ENCODE results near the gene CISTR. TPM values are rescaled to one million over a fixed set of nuclear protein-coding genes. Genes with fewer than 3 reads are reported as not detected.

Gene CISTR
- total and polyA plus RNA-seq, 2 experiments from 2014 or later = not detected

DNA sequence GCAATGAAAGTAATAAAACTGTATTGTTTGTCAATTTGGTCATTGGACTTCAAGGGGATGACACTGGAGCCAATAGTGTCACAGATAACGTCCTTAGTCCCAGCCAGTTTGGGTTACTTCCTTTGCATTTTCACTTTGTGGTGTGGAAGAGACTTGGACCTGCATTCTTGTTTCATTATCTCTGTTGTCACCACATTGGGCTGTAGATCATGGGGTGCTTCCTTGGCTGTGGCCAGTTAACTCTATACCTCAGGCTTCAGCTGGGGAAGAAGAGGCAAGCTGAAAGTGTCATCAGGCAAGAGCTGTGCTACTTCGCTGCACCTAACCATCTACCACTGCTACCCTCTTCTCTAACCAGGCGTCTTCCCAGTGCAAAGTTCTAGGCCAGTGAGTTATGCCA lies 15.1 kb upstream of the CISTR start:
- DNase-seq (ENCODE audit: low spot score) (no peak), ATAC-seq (no peak)
- Mint-ChIP-seq H3K4me1 (no peaks in the 10 kb centered on the region), H3K27me3 (ENCODE audit: insufficient read depth, low read depth, poor library complexity) (peaks cover 17% of the 10 kb centered on the region), H3K27ac (no peak overlapping the region), H3K36me3 (ENCODE audit: low read depth) (no peaks in the 10 kb centered on the region), H3K4me3 (no peak overlapping the region), H3K9me3 (no peaks in the 10 kb centered on the region)
- H3K4me2 ChIP-seq = no peak overlapping the region
- no peaks in the 10 kb centered on the region for H3K4me1 ChIP-seq (ENCODE audit: insufficient read depth)
- no peak overlapping the region for H2AFZ ChIP-seq
- no peaks in the 10 kb centered on the region for H3K9me2 ChIP-seq (ENCODE audit: insufficient read depth)
- no peak overlapping the region for H3K27ac ChIP-seq (ENCODE audit: low read depth)
- peaks cover 77% of the 10 kb centered on the region for H3K27me3 ChIP-seq (ENCODE audit: insufficient read depth)
- no peaks in the 10 kb centered on the region for H3F3A ChIP-seq (replicated peaks; ENCODE audit: low read depth)
- no peaks in the 10 kb centered on the region for H3K79me2 ChIP-seq (replicated peaks; ENCODE audit: insufficient read depth)
- no peak for TF ChIP-seq POLR2AphosphoS5 (IDR thresholded peaks at IDR 0.05; ENCODE audit: low read depth)
- TF ChIP-seq ZNF114 (CRISPR knock-in tag; IDR thresholded peaks at IDR 0.05) = no peak
- no peak for TF ChIP-seq EZH2phosphoT487 (IDR thresholded peaks at IDR 0.05; ENCODE audit: unreplicated experiment)
- TF ChIP-seq JUNB (IDR thresholded peaks at IDR 0.05; ENCODE audit: unreplicated experiment) = no peak
- TF ChIP-seq STAT1 (IDR thresholded peaks at IDR 0.05; ENCODE audit: unreplicated experiment) = no peak
- TF ChIP-seq, protein P1, sequence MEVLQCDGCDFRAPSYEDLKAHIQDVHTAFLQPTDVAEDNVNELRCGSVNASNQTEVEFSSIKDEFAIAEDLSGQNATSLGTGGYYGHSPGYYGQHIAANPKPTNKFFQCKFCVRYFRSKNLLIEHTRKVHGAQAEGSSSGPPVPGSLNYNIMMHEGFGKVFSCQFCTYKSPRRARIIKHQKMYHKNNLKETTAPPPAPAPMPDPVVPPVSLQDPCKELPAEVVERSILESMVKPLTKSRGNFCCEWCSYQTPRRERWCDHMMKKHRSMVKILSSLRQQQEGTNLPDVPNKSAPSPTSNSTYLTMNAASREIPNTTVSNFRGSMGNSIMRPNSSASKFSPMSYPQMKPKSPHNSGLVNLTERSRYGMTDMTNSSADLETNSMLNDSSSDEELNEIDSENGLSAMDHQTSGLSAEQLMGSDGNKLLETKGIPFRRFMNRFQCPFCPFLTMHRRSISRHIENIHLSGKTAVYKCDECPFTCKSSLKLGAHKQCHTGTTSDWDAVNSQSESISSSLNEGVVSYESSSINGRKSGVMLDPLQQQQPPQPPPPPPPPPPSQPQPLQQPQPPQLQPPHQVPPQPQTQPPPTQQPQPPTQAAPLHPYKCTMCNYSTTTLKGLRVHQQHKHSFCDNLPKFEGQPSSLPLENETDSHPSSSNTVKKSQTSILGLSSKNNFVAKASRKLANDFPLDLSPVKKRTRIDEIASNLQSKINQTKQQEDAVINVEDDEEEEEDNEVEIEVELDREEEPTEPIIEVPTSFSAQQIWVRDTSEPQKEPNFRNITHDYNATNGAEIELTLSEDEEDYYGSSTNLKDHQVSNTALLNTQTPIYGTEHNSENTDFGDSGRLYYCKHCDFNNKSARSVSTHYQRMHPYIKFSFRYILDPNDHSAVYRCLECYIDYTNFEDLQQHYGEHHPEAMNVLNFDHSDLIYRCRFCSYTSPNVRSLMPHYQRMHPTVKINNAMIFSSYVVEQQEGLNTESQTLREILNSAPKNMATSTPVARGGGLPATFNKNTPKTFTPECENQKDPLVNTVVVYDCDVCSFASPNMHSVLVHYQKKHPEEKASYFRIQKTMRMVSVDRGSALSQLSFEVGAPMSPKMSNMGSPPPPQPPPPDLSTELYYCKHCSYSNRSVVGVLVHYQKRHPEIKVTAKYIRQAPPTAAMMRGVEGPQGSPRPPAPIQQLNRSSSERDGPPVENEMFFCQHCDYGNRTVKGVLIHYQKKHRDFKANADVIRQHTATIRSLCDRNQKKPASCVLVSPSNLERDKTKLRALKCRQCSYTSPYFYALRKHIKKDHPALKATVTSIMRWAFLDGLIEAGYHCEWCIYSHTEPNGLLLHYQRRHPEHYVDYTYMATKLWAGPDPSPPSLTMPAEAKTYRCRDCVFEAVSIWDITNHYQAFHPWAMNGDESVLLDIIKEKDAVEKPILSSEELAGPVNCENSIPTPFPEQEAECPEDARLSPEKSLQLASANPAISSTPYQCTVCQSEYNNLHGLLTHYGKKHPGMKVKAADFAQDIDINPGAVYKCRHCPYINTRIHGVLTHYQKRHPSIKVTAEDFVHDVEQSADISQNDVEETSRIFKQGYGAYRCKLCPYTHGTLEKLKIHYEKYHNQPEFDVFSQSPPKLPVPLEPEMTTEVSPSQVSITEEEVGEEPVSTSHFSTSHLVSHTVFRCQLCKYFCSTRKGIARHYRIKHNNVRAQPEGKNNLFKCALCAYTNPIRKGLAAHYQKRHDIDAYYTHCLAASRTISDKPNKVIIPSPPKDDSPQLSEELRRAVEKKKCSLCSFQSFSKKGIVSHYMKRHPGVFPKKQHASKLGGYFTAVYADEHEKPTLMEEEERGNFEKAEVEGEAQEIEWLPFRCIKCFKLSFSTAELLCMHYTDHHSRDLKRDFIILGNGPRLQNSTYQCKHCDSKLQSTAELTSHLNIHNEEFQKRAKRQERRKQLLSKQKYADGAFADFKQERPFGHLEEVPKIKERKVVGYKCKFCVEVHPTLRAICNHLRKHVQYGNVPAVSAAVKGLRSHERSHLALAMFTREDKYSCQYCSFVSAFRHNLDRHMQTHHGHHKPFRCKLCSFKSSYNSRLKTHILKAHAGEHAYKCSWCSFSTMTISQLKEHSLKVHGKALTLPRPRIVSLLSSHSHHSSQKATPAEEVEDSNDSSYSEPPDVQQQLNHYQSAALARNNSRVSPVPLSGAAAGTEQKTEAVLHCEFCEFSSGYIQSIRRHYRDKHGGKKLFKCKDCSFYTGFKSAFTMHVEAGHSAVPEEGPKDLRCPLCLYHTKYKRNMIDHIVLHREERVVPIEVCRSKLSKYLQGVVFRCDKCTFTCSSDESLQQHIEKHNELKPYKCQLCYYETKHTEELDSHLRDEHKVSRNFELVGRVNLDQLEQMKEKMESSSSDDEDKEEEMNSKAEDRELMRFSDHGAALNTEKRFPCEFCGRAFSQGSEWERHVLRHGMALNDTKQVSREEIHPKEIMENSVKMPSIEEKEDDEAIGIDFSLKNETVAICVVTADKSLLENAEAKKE (CRISPR knock-in tag; IDR thresholded peaks at IDR 0.05) = no peak
- TF ChIP-seq, protein P2, sequence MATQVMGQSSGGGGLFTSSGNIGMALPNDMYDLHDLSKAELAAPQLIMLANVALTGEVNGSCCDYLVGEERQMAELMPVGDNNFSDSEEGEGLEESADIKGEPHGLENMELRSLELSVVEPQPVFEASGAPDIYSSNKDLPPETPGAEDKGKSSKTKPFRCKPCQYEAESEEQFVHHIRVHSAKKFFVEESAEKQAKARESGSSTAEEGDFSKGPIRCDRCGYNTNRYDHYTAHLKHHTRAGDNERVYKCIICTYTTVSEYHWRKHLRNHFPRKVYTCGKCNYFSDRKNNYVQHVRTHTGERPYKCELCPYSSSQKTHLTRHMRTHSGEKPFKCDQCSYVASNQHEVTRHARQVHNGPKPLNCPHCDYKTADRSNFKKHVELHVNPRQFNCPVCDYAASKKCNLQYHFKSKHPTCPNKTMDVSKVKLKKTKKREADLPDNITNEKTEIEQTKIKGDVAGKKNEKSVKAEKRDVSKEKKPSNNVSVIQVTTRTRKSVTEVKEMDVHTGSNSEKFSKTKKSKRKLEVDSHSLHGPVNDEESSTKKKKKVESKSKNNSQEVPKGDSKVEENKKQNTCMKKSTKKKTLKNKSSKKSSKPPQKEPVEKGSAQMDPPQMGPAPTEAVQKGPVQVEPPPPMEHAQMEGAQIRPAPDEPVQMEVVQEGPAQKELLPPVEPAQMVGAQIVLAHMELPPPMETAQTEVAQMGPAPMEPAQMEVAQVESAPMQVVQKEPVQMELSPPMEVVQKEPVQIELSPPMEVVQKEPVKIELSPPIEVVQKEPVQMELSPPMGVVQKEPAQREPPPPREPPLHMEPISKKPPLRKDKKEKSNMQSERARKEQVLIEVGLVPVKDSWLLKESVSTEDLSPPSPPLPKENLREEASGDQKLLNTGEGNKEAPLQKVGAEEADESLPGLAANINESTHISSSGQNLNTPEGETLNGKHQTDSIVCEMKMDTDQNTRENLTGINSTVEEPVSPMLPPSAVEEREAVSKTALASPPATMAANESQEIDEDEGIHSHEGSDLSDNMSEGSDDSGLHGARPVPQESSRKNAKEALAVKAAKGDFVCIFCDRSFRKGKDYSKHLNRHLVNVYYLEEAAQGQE (IDR thresholded peaks at IDR 0.05; ENCODE audit: unreplicated experiment) = no peak
- no peak for TF ChIP-seq NANOG (IDR thresholded peaks at IDR 0.05; ENCODE audit: borderline replicate concordance)
- TF ChIP-seq, protein P3, sequence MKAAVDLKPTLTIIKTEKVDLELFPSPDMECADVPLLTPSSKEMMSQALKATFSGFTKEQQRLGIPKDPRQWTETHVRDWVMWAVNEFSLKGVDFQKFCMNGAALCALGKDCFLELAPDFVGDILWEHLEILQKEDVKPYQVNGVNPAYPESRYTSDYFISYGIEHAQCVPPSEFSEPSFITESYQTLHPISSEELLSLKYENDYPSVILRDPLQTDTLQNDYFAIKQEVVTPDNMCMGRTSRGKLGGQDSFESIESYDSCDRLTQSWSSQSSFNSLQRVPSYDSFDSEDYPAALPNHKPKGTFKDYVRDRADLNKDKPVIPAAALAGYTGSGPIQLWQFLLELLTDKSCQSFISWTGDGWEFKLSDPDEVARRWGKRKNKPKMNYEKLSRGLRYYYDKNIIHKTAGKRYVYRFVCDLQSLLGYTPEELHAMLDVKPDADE (IDR thresholded peaks at IDR 0.05) = no peak
- no peak for TF ChIP-seq ZNF331 (CRISPR knock-in tag; IDR thresholded peaks at IDR 0.05; ENCODE audit: low read depth)
- no peak for TF ChIP-seq EZH2 (IDR thresholded peaks at IDR 0.05; ENCODE audit: low read depth, unreplicated experiment)
- H4K20me1 ChIP-seq (replicated peaks; ENCODE audit: insufficient read depth) = no peaks in the 10 kb centered on the region; the same call in 1 of the 2 replicates
- no peak overlapping the region for H3K4me3 ChIP-seq
- no peaks in the 10 kb centered on the region for H3K36me3 ChIP-seq (ENCODE audit: insufficient read depth)

Data from GM23338 (cell line).